HPDE6-E6E7 (cell line): Measurements from ENCODE around the gene G6PC2.
A peak's percentile ranks its signal among the peaks of the same experiment; 100 is the strongest.
"Not testable (repeated sequence)": the region's sequence is repeated elsewhere in the genome, so short reads cannot be mapped to it uniquely, and the experiment has no call there.

Source experiments
- DNase-seq: peaks from one replicate; pipeline ENCODE4 v3.0.0; 2011; ENCODE audit warnings: missing footprints; ENCODE audit errors: extremely low spot score

The G6PC2 gene

GRCh38 chr2:168904358-168904757 lies 3.3 kb downstream of the G6PC2 start:
- no peak for DNase-seq

- DNase-seq, result no peak
These were observed 7.0 kb downstream of the G6PC2 start for GRCh38 chr2:168907940-168908662.

GRCh38 chr2:168910330-168910729 lies 9.2 kb downstream of the G6PC2 start:
- no peak for DNase-seq

- DNase-seq, result no peak
These were observed 11.4 kb downstream of the G6PC2 start for GRCh38 chr2:168912466-168912865.

GRCh38 chr2:168912901-168913369 lies 11.8 kb downstream of the G6PC2 start:
- DNase-seq, result no peak

GRCh38 chr2:168913495-168913894 lies 12.4 kb downstream of the G6PC2 start:
- no peak for DNase-seq

- no peak for DNase-seq
These were observed 14.6 kb downstream of the G6PC2 start for GRCh38 chr2:168915441-168916330.

GRCh38 chr2:168916331-168916675 lies 15.2 kb downstream of the G6PC2 start:
- DNase-seq, result no peak

GRCh38 chr2:168920504-168921157 lies 19.5 kb downstream of the G6PC2 start:
- no peak for DNase-seq

GRCh38 chr2:168926621-168927386 lies 25.7 kb downstream of the G6PC2 start:
- no peak for DNase-seq

- DNase-seq, result no peak
These were observed 27.2 kb downstream of the G6PC2 start for GRCh38 chr2:168928113-168928831.

- DNase-seq, result no peak
These were observed 27.9 kb downstream of the G6PC2 start for GRCh38 chr2:168929031-168929430.

- no peak for DNase-seq
These were observed 29.2 kb downstream of the G6PC2 start for GRCh38 chr2:168930242-168930641.

- DNase-seq, result not testable (repeated sequence)
These were observed 31.1 kb downstream of the G6PC2 start for GRCh38 chr2:168932174-168932573.

- no peak for DNase-seq
These were observed 33.7 kb downstream of the G6PC2 start for GRCh38 chr2:168934826-168935225.

GRCh38 chr2:168935810-168936581 lies 34.9 kb downstream of the G6PC2 start:
- peak; percentile 57 for DNase-seq

GRCh38 chr2:168939061-168939460 lies 38.0 kb downstream of the G6PC2 start:
- no peak for DNase-seq

- DNase-seq, result no peak
These were observed 38.8 kb downstream of the G6PC2 start for GRCh38 chr2:168939918-168940317.

GRCh38 chr2:168941297-168941696 lies 40.2 kb downstream of the G6PC2 start:
- no peak for DNase-seq

GRCh38 chr2:168944065-168944464 lies 43.0 kb downstream of the G6PC2 start:
- no peak for DNase-seq
